Activated T-cell treated with anti-CD3 and anti-CD28 coated beads, Interleukin-2, amount 50 U/mL, for 1 hour (primary cell): ENCODE data around the gene PARP8.
"Not testable (repeated sequence)": the region's sequence is repeated elsewhere in the genome, so short reads cannot be mapped to it uniquely, and the experiment has no call there.

Source experiments
- DNase-seq: peaks from one replicate; pipeline ENCODE4 v3.0.0-alpha.2; 2020

The PARP8 gene

GRCh38 chr5:50794812-50795211, 128.4 kb downstream of the PARP8 start:
- DNase-seq: no peak

- no peak for DNase-seq
Observed at GRCh38 chr5:50798002-50798401, 131.6 kb downstream of the PARP8 start.

GRCh38 chr5:50799596-50799995, 133.2 kb downstream of the PARP8 start:
- DNase-seq: no peak

DNA sequence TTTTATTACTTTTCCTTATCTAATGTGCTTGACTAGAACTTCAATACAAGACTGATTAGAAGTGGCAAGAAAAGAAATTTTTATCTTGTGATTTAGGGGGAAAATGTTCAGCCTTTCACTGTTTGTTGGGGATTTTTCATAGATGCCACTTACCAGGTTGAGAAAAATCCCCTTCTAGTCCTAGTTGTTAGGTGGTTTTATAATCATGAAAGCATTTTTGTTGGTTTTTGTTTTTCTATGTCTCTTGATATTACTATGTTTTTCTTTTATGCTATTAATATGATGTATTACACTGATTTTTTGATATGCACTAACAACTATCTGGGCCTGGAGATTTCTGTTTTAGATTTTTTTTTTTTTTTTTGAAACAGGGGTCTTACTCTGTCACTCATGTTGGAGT, 134.0 kb downstream of the PARP8 start:
- no peak for DNase-seq

GRCh38 chr5:50807661-50808060, 141.2 kb downstream of the PARP8 start:
- no peak for DNase-seq

- DNase-seq: no peak
Observed at GRCh38 chr5:50808406-50808805, 142.0 kb downstream of the PARP8 start.

DNA sequence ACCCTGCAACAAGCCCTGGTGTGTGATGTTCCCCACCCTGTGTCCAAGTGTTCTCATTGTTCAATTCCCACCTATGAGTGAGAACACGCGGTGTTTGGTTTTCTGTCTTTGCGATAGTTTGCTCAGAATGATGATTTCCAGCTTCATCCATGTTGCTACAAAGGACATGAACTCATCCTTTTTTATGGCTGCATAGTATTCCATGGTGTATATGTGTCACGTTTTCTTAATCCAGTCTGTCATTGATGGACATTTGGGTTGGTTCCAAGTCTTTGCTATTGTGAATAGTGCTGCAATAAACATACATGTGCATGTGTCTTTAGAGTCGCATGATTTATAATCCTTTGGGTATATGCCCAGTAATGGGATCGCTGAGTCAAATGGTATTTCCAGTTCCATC, 145.3 kb downstream of the PARP8 start:
- DNase-seq: not testable (repeated sequence)

DNA sequence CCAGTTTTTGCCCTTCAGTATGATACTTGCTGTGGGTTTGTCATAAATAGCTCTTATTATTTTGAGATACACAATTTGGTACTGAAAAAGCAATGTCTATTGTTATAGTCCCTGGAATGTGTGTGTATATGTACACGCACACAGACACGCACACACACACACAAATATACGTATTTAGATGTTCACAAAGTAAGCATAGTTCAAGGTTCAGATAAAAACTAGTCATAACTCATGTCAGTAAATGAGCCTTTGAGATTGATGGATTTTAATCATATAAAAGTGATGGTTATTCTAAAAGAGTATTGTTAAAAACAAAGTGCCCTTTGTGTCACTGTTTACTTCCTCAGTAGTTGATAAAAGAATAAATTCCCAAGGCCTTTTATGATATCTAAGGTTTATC, 147.3 kb downstream of the PARP8 start:
- no peak for DNase-seq

DNA sequence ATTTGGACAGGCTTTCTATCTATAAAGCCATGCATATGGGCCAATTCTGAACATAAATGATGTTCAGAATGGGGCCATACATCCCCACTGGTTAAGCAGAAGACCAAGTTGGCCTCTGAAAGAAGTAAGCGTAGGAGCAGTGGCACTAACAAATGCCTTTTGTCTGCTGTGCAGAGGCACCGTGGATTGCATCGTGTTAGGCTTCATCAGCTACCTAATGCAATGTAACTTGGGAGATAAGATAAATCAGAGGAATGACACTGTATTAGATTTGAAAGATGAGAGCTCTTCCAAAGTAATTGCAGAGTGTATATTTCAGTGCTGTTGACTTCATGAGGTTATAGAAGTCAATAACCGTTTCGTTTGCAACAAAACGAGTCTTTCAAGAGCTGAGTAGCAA, 148.1 kb downstream of the PARP8 start:
- no peak for DNase-seq

DNA sequence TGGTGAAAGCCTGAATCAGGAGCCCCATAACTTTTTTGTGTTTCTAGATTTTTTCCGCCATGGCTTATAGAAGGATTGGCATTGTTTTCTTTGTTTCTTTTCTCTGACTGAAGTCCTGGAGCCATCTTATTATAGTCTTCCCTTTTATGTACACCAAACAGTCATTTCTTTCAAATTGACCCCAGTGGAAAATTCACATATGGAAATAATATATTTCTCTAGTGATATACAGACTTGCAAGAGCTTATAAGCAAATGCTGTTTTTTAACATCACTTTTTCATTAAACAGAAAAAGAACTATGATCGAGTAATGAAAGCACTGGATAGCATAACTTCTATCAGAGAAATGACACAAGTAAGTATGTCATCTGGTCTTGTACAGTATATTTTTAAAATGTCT, 155.6 kb downstream of the PARP8 start:
- no peak for DNase-seq

- no peak for DNase-seq
Observed at GRCh38 chr5:50822761-50823160, 156.3 kb downstream of the PARP8 start.

DNA sequence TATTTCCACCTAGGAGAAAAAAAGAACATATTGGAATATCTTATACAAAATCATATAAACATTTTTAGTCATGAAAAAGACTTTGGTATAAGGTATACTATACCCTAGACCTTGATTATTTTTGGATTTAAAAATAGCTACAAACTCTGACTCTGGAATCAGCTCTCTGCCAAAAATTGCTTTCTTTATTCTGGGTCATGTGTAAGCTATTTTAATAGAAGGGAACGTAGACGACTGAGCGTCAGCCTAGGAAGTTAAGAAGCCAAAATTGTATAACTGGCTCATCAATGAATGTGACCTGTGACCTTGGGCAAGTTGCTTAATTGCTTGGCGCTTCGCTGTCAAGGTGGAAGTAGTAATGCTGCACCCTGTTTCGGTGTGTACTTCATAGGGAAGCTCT, 157.1 kb downstream of the PARP8 start:
- DNase-seq: no peak

- no peak for DNase-seq
Observed at GRCh38 chr5:50824109-50824508, 157.7 kb downstream of the PARP8 start.

DNA sequence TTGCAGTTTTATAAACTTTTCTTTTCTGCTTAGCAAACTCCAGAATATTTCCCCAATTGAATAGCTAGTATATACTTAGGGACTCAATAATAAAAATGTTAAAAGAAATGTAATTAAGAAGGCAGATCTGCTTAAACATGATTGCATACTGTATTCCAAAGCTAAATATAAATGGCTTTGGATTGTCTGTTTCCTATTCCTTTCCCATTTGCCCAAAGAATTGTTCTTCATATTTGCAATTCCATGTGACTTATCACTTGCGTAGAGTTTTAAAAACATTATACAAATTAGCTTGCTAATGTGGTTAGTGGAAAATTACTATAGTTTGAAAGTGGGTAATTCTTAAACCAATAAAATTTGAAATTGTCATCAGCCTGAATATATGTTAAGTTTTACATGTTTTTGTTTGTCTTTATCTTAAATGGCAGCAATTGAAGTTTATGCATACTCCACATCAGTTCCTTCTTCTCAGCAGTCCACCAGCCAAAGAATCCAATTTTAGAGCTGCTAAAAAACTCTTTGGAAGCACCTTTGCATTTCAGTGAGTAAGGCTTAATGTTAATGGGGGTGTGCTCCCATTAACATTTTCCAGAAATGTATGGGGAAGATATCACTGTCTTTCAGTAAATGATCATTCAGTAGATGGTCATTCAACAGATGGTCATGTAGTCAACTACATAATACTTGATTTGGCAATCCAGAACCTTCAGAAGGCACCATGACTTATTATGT, 161.2 kb downstream of the PARP8 start:
- DNase-seq: no peak

DNA sequence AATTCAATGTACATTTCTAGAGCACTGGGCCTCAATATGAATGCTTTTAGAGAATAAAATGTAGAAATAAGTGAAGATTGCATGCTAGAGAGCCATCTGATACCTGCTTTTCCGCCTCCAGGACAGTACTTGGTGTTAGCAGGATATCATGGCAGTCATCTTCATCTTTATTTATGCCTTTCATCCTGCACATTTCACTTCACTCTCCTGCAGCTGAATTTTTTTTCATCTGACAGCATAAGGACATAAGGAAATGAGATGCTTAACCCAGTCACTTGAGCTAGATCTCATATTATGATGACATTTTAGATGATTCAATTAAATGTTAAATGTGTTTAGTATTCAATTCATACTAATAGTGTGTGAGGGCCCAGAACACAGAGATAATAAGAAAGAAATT, 162.6 kb downstream of the PARP8 start:
- DNase-seq: no peak

DNA sequence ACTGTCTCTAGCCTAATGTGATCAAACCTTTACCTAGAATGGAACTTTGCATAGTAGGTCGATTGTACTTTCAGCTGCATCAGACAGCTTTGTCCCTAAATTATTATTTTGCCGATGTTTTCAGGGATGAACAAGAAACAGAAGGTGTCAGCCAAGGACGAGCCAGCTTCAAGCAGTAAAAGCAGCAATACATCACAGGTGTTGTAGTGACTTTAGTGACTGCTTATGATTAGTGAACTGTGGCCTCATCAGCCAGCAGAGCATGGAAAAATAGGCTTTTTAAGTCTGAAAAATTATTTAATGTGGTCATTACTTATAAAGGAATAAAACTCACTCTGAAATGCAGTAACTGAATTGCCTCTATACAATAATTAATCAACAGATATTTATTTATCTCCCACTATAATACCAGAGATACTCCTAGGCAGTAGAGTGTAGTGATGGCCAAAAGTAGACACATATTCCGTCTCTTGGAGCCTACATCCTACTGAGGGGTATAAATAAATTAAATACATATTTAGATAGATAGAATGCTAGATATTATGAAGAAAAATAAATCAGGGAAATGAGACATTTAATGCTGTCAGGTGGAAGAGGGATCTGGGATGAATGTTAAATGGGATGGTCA, 166.3 kb downstream of the PARP8 start:
- no peak for DNase-seq

- DNase-seq: no peak
Observed at GRCh38 chr5:50836356-50836755, 169.9 kb downstream of the PARP8 start.

DNA sequence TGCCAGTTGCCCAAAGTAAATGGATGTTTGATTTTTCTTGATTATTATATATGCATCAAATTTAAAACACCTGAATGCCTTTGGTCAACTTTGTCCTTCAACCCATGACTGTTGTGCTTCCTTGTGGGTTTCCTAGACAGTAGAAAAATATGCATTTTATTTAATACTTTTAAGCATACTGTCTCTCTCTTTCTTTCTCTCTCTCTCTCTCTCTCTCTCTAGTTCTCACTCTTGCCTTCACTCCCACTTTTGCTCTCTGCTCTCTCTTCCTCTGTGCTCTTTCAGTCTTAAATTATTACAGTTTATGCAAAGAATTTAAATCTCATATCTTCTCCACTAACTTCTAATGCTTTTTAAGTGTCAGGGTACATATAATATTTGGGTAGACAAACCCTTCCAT, 173.0 kb downstream of the PARP8 start:
- DNase-seq: no peak

GRCh38 chr5:50843091-50843490, 176.7 kb downstream of the PARP8 start:
- DNase-seq: no peak

DNA sequence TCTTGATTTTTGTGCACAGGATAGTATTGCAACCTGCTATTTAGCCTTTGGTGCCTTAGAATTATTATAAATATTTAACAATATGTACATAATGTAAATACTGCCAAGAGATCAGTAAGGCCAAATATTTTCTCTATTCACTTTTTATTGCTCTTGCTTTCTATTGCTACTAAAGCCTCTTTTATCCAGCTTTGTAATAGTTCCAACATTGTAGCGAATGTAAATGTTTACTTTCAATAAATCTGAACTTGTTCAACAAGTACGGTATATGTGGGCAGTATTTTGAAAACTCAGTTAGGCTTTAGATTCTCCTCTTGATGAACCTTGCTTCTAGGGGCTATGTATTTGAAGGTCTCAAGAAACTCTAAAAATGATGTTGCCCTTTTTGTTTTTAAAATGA, 179.8 kb downstream of the PARP8 start:
- DNase-seq: no peak

DNA sequence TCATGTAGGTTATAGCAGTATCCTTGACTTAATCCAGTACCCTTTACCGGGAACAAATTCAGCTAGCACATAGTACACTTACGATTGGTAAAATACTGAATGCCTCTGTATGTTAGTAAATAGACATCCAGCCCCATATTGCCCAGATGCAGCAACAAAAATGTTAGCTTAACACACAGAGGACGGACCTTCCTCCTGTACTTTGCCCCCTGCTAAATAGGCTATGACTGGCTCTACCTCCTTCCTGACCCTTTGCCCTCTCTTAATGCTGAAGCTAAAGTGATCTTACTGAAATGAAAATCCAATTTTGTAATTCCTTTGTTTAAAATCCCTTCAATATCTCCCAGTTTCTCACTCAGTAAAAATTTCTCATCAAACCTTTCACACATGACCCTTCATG, 183.1 kb downstream of the PARP8 start:
- DNase-seq: no peak

DNA sequence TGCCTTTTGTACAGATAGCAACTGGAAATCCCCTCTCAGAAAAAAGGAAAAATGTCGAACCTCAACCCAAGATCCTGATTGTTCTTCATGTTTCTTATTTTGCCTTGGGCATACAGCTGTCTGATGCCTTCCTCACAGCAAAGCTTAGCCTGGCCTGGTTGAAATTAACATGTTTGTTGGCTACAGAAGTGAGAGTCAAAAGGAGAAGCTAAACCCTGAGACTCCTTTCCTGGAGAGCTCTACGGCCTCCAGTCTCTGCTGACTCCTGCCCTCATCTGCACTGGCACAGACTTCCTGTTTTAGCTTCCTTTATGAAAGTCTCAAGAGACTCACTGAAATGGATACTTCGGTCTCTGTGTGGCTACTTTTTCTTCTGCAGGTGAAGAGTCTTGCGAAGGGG, 186.7 kb downstream of the PARP8 start:
- DNase-seq: no peak

- DNase-seq: no peak
Observed at GRCh38 chr5:50854082-50854481, 187.6 kb downstream of the PARP8 start.

DNA sequence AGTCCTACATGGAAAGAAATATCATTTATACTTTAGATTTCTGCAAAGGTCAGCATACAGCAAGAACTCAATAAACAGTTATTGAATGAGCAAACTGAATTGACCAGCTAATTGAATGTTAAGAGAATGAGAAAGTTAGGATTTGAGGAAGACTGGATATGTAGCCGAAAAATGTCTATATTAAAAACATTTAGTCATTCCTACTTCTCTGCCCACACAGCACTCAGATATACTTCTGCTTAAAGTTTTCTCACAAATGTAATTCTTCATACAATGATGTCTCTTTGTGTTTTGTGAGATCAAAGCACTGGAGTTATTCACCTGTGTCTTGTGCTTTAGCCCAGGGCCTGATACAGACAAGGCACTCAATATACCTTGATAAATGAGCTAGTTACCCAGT, 188.6 kb downstream of the PARP8 start:
- no peak for DNase-seq
